Left lobe of liver (tissue), 2 donors: ENCODE data around the gene COL1A1. TPM values are rescaled to one million over a fixed set of nuclear protein-coding genes. Genes with fewer than 3 reads are reported as not detected.

ENCODE experiments used
- ATAC-seq: fragments of 200-7000 bp; cut with Tn5 transposase; one replicate; pipeline ENCODE4 v1.9.1; 2020; ENCODE audit warnings: mild to moderate bottlenecking, moderate library complexity
- DNase-seq: peaks from one replicate; pipeline ENCODE4 v3.0.0-alpha.2; 2020; ENCODE audit warnings: low spot score
- total RNA-seq: library from RNA; stranded (reverse); gene quantifications from one replicate; pipeline ENCODE4 v1.2.1, GENCODE V29; 2021
- donor health status: DM: no; HTN: no; CAD: no; lungs with moderate emphysema.
- donor health status: DM: no; HTN: yes; CAD: no.

COL1A1 gene
- total RNA-seq, 1 donor from 2014 or later: 19.3 TPM

- ATAC-seq: no peak
- DNase-seq: no peak
Observed at GRCh38 chr17:50145532-50146229, 55.8 kb downstream of the COL1A1 start.

GRCh38 chr17:50144845-50145531, 56.4 kb downstream of the COL1A1 start:
- DNase-seq (peak; percentile 92), ATAC-seq (peak; percentile 62)

GRCh38 chr17:50144355-50144754, 57.1 kb downstream of the COL1A1 start:
- ATAC-seq: no peak
- DNase-seq: no peak

- ATAC-seq: peak; percentile 24
- peak; percentile 83 for DNase-seq
Observed at GRCh38 chr17:50143461-50144176, 57.8 kb downstream of the COL1A1 start.

- DNase-seq: no peak
- no peak for ATAC-seq
Observed at GRCh38 chr17:50141745-50142110, 59.7 kb downstream of the COL1A1 start.

- no peak for ATAC-seq
- DNase-seq: no peak
Observed at GRCh38 chr17:50141026-50141744, 60.2 kb downstream of the COL1A1 start.

GRCh38 chr17:50139950-50140885, 61.2 kb downstream of the COL1A1 start:
- ATAC-seq (peak; percentile 74), DNase-seq (peak; percentile 77)

GRCh38 chr17:50139185-50139783, 62.1 kb downstream of the COL1A1 start:
- no peak for DNase-seq
- no peak for ATAC-seq

GRCh38 chr17:50137042-50137441, 64.4 kb downstream of the COL1A1 start:
- ATAC-seq: no peak
- no peak for DNase-seq

GRCh38 chr17:50136096-50136687, 65.2 kb downstream of the COL1A1 start:
- ATAC-seq (no peak), DNase-seq (no peak)

GRCh38 chr17:50135316-50136095, 65.9 kb downstream of the COL1A1 start:
- ATAC-seq (no peak), DNase-seq (no peak)

GRCh38 chr17:50134206-50135110, 67.0 kb downstream of the COL1A1 start:
- ATAC-seq (no peak), DNase-seq (no peak)

- ATAC-seq: no peak
Observed at GRCh38 chr17:50133769-50134099, 67.7 kb downstream of the COL1A1 start.

More at GRCh38 chr17:50133769-50134099, 67.7 kb downstream of the COL1A1 start:
- DNase-seq: no peak
